SK-N-SH (cell line): ENCODE measurements around the gene TRIM46. TPM values are rescaled to one million over a fixed set of nuclear protein-coding genes. Genes with fewer than 3 reads are reported as not detected.

Source experiments
- CTCF ChIA-PET: fragments of 300-600, 350-600 bp; formaldehyde crosslinking; extraction: SDS; loops from one replicate; lab custom pipeline; 2021; lab: Yijun Ruan, JAX
- POLR2A ChIA-PET: fragments of 350-600 bp; sonication (Branson Sonifier 250); formaldehyde crosslinking; extraction: SDS; loops from one replicate; lab custom pipeline; 2020; ENCODE audit warnings: antibody characterized with exemption, inconsistent platforms; lab: Yijun Ruan, JAX
- DNase-seq: peaks from one replicate; pipeline ENCODE4 v3.0.0; 2012
- H2AFZ ChIP-seq: fragments of 200-600 bp; sonication (generic); 2 replicates; pipeline ENCODE4 v1.8.1; 2016; ENCODE audit warnings: antibody characterized with exemption, mild to moderate bottlenecking, low read depth
- H3F3A ChIP-seq: fragments of 200-600 bp; sonication (generic); replicated peaks from 2 replicates; pipeline ENCODE3; 2016; ENCODE audit warnings: antibody characterized with exemption, mild to moderate bottlenecking; ENCODE audit not compliant: insufficient read depth
- H3K27ac ChIP-seq, 2 experiments: fragments of 200-500 bp in 1 of 2; fragments of 200-600 bp in 1 of 2; sonication (Bioruptor generic) in 1 of 2; sonication (generic), shearing (Covaris generic) in 1 of 2; 2 replicates each; pipeline versions ENCODE4 v1.5.1 to v1.6.1; 2014 to 2016; ENCODE audit warnings: low read depth in 2 of 2, inconsistent platforms in 1 of 2, low read length in 1 of 2, mild to moderate bottlenecking in 1 of 2, mixed read lengths in 1 of 2
- H3K27me3 ChIP-seq: fragments of 200-600 bp; sonication (generic), shearing (Covaris generic); 2 replicates; pipeline ENCODE4 v1.6.1; 2016; ENCODE audit warnings: mixed run types; ENCODE audit not compliant: insufficient read depth
- H3K36me3 ChIP-seq, 2 experiments: fragments of 200-500 bp in 1 of 2; fragments of 200-600 bp in 1 of 2; sonication (Bioruptor generic) in 1 of 2; sonication (generic) in 1 of 2; replicated peaks in 1 of 2; 2 replicates each; pipeline versions ENCODE3 to v1.5.1; 2014 to 2016; ENCODE audit warnings: low read length in 1 of 2, mild to moderate bottlenecking in 1 of 2; ENCODE audit not compliant: insufficient read depth in 2 of 2, control insufficient read depth in 1 of 2
- H3K4me1 ChIP-seq, 2 experiments: fragments of 200-500 bp in 1 of 2; fragments of 200-600 bp in 1 of 2; sonication (Bioruptor generic) in 1 of 2; sonication (generic), shearing (Covaris generic) in 1 of 2; 2 replicates each; pipeline versions ENCODE4 v1.5.1 to v1.6.1; 2014 to 2016; ENCODE audit warnings: low read depth in 1 of 2, low read length in 1 of 2, mixed run types in 1 of 2; ENCODE audit not compliant: insufficient read depth in 2 of 2, control insufficient read depth in 1 of 2
- H3K4me2 ChIP-seq: fragments of 200-600 bp; sonication (generic), shearing (Covaris generic); 2 replicates; pipeline ENCODE4 v1.6.1; 2017; ENCODE audit warnings: mixed run types
- H3K4me3 ChIP-seq, 2 experiments: fragments of 200-500 bp in 1 of 2; fragments of 200-600 bp in 1 of 2; sonication (Bioruptor generic) in 1 of 2; sonication (generic), shearing (Covaris generic) in 1 of 2; 2 replicates each; pipeline versions ENCODE4 v1.5.1 to v1.8.1; 2014 to 2016; ENCODE audit warnings: low read depth in 2 of 2, inconsistent platforms in 1 of 2, low read length in 1 of 2, mild to moderate bottlenecking in 1 of 2, mixed read lengths in 1 of 2, moderate library complexity in 1 of 2
- H3K79me2 ChIP-seq: fragments of 200-600 bp; sonication (generic); 2 replicates; pipeline ENCODE4 v1.8.1; 2017; ENCODE audit warnings: mild to moderate bottlenecking; ENCODE audit not compliant: insufficient read depth
- H3K9ac ChIP-seq: fragments of 200-600 bp; sonication (generic); 2 replicates; pipeline ENCODE4 v1.6.1; 2017; ENCODE audit warnings: mixed run types
- H3K9me2 ChIP-seq: fragments of 200-600 bp; sonication (generic); 2 replicates; pipeline ENCODE4 v1.6.1; 2017; ENCODE audit warnings: mixed run types
- H3K9me3 ChIP-seq: fragments of 200-600 bp; sonication (generic); 2 replicates; pipeline ENCODE4 v1.6.1; 2017; ENCODE audit warnings: mixed run types, mild to moderate bottlenecking, moderate library complexity
- H4K20me1 ChIP-seq: fragments of 200-600 bp; sonication (generic); 2 replicates; pipeline ENCODE4 v1.6.1; 2017; ENCODE audit warnings: mild to moderate bottlenecking, mixed run types; ENCODE audit not compliant: insufficient read depth
- CHD2 ChIP-seq: fragments of 150-350 bp; IDR thresholded peaks from 2 replicates; pipeline ENCODE4 v1.6.1; 2018; ENCODE audit warnings: low read length; ENCODE audit not compliant: partially characterized antibody
- EP300 ChIP-seq, 2 experiments: IDR thresholded peaks; 2 replicates each; pipeline versions ENCODE4 v1.4.0 to v1.6.1; 2012; ENCODE audit warnings: borderline replicate concordance in 1 of 2, low read depth in 1 of 2, low read length in 1 of 2
- EZH2phosphoT487 ChIP-seq: fragments of 200-600 bp; sonication (generic); IDR thresholded peaks from 2 replicates; pipeline ENCODE4 v1.6.1; 2017; ENCODE audit warnings: low read depth, mixed run types, mild to moderate bottlenecking, antibody characterized with exemption, moderate library complexity, borderline replicate concordance
- FOSL2 ChIP-seq: IDR thresholded peaks from 2 replicates; pipeline ENCODE4 v1.4.0; 2012; ENCODE audit warnings: low read depth, mild to moderate bottlenecking, moderate library complexity, borderline replicate concordance
- FOXJ3 ChIP-seq: sonication (generic); formaldehyde crosslinking; IDR thresholded peaks from 2 replicates; pipeline ENCODE4 v1.5.1; 2020; ENCODE audit warnings: mild to moderate bottlenecking, missing genetic modification reagents
- FOXM1 ChIP-seq: IDR thresholded peaks from 2 replicates; pipeline ENCODE4 v1.4.0; 2012; ENCODE audit warnings: low read depth, mild to moderate bottlenecking
- MEF2A ChIP-seq: IDR thresholded peaks from 2 replicates; pipeline ENCODE4 v1.4.0; 2012; ENCODE audit warnings: low read depth, borderline replicate concordance
- MXI1 ChIP-seq: IDR thresholded peaks from 2 replicates; pipeline ENCODE4 v1.6.1; 2012; ENCODE audit warnings: mild to moderate bottlenecking, low read depth, low read length, improper control_type of control experiment
- POLR2AphosphoS5 ChIP-seq: IDR thresholded peaks from 2 replicates; pipeline ENCODE4 v1.6.1; 2012; ENCODE audit warnings: low read depth, low read length
- RCOR1 ChIP-seq: fragments of 150-350 bp; IDR thresholded peaks from 2 replicates; pipeline ENCODE4 v1.6.1; 2017; ENCODE audit warnings: antibody characterized with exemption, low read length
- RFX5 ChIP-seq: IDR thresholded peaks from 2 replicates; pipeline ENCODE4 v1.6.1; 2012; ENCODE audit warnings: mild to moderate bottlenecking, improper control_type of control experiment, low read length
- SMC3 ChIP-seq: IDR thresholded peaks from 2 replicates; pipeline ENCODE4 v1.6.1; 2012; ENCODE audit warnings: low read depth, low read length, improper control_type of control experiment
- TAF1 ChIP-seq: IDR thresholded peaks from 2 replicates; pipeline ENCODE4 v1.6.1; 2012; ENCODE audit warnings: low read depth, mild to moderate bottlenecking, low read length, moderate library complexity, borderline replicate concordance
- TCF12 ChIP-seq: IDR thresholded peaks from 2 replicates; pipeline ENCODE4 v1.4.0; 2012
- YY1 ChIP-seq: IDR thresholded peaks from 2 replicates; pipeline ENCODE4 v1.4.0; 2012; ENCODE audit warnings: low read depth, mild to moderate bottlenecking
- WGBS: methylation state at CpG from one replicate; pipeline ENCODE4 v1.1.6; 2017; ENCODE audit warnings: low lambda C conversion rate; 5-methylcytosine and 5-hydroxymethylcytosine counted together
- polyA plus RNA-seq, 3 experiments: library from polyadenylated mRNA; depleted of rRNA; stranded (reverse); fragments of >200 nt; gene quantifications; 2 replicates each; pipeline ENCODE4 v1.2.3, GENCODE V29; 2012
- TF ChIP-seq, protein P1 (sequence below): fragments of 200-600 bp; sonication (generic); IDR thresholded peaks from 2 replicates; pipeline ENCODE4 v1.6.1; 2017; ENCODE audit warnings: antibody characterized with exemption, mild to moderate bottlenecking, moderate library complexity
- TF ChIP-seq, protein P2 (sequence below): fragments of 150-350 bp; IDR thresholded peaks from 2 replicates; pipeline ENCODE4 v1.6.1; 2017; ENCODE audit warnings: antibody characterized with exemption, low read length, low read depth, borderline replicate concordance
- TF ChIP-seq, protein P3 (sequence below): IDR thresholded peaks from 2 replicates; pipeline ENCODE4; 2012
- TF ChIP-seq, protein P4 (sequence below): IDR thresholded peaks from 2 replicates; pipeline ENCODE4 v1.6.1; 2012; ENCODE audit warnings: mild to moderate bottlenecking, low read depth, low read length, moderate library complexity
- TF ChIP-seq, protein P5 (sequence below): IDR thresholded peaks from 2 replicates; pipeline ENCODE4 v1.4.0; 2012; ENCODE audit warnings: low read depth, borderline replicate concordance

TRIM46 gene
- polyA plus RNA-seq, 1 of the 3 experiments (the other 2 are of a cell fraction) = 12.7 TPM

DNA sequence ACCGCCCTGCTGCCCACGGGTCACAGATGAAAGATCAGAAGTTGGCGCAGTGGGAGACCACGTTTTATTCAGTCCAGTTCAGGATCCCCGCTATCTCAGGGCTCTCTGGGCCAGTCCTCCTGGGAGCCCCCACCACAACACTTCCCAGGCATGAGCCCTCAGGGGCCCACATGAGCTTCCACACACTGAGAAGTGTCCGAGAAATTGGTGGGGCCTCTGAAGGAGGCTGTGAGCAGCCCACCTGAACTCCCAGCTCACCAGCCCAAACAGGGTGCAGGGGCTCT lies 12.1 kb downstream of the TRIM46 start:
- POLR2A ChIA-PET = interaction anchor here (0.6 to 2.0 kb wide), 2 partner anchors 8 to 11 kb away, joined by 3 to 19 read pairs; no protein-coding TSS in a partner anchor
- TF ChIP-seq RCOR1 = no peak
- TF ChIP-seq, protein P1, sequence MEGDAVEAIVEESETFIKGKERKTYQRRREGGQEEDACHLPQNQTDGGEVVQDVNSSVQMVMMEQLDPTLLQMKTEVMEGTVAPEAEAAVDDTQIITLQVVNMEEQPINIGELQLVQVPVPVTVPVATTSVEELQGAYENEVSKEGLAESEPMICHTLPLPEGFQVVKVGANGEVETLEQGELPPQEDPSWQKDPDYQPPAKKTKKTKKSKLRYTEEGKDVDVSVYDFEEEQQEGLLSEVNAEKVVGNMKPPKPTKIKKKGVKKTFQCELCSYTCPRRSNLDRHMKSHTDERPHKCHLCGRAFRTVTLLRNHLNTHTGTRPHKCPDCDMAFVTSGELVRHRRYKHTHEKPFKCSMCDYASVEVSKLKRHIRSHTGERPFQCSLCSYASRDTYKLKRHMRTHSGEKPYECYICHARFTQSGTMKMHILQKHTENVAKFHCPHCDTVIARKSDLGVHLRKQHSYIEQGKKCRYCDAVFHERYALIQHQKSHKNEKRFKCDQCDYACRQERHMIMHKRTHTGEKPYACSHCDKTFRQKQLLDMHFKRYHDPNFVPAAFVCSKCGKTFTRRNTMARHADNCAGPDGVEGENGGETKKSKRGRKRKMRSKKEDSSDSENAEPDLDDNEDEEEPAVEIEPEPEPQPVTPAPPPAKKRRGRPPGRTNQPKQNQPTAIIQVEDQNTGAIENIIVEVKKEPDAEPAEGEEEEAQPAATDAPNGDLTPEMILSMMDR = no peak
- no peak for TF ChIP-seq SMC3
- no peak for TF ChIP-seq RFX5
- no peak for TF ChIP-seq FOXJ3
- TF ChIP-seq, protein P2, sequence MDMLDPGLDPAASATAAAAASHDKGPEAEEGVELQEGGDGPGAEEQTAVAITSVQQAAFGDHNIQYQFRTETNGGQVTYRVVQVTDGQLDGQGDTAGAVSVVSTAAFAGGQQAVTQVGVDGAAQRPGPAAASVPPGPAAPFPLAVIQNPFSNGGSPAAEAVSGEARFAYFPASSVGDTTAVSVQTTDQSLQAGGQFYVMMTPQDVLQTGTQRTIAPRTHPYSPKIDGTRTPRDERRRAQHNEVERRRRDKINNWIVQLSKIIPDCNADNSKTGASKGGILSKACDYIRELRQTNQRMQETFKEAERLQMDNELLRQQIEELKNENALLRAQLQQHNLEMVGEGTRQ = no peak
- no peak for TF ChIP-seq FOSL2
- no peak for TF ChIP-seq MXI1
- no peak for TF ChIP-seq EZH2phosphoT487
- TF ChIP-seq, protein P3, sequence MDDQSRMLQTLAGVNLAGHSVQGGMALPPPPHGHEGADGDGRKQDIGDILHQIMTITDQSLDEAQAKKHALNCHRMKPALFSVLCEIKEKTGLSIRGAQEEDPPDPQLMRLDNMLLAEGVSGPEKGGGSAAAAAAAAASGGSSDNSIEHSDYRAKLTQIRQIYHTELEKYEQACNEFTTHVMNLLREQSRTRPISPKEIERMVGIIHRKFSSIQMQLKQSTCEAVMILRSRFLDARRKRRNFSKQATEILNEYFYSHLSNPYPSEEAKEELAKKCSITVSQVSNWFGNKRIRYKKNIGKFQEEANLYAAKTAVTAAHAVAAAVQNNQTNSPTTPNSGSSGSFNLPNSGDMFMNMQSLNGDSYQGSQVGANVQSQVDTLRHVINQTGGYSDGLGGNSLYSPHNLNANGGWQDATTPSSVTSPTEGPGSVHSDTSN = no peak
- no peak for TF ChIP-seq TCF12
- TF ChIP-seq, protein P4, sequence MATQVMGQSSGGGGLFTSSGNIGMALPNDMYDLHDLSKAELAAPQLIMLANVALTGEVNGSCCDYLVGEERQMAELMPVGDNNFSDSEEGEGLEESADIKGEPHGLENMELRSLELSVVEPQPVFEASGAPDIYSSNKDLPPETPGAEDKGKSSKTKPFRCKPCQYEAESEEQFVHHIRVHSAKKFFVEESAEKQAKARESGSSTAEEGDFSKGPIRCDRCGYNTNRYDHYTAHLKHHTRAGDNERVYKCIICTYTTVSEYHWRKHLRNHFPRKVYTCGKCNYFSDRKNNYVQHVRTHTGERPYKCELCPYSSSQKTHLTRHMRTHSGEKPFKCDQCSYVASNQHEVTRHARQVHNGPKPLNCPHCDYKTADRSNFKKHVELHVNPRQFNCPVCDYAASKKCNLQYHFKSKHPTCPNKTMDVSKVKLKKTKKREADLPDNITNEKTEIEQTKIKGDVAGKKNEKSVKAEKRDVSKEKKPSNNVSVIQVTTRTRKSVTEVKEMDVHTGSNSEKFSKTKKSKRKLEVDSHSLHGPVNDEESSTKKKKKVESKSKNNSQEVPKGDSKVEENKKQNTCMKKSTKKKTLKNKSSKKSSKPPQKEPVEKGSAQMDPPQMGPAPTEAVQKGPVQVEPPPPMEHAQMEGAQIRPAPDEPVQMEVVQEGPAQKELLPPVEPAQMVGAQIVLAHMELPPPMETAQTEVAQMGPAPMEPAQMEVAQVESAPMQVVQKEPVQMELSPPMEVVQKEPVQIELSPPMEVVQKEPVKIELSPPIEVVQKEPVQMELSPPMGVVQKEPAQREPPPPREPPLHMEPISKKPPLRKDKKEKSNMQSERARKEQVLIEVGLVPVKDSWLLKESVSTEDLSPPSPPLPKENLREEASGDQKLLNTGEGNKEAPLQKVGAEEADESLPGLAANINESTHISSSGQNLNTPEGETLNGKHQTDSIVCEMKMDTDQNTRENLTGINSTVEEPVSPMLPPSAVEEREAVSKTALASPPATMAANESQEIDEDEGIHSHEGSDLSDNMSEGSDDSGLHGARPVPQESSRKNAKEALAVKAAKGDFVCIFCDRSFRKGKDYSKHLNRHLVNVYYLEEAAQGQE = no peak
- TF ChIP-seq, protein P5, sequence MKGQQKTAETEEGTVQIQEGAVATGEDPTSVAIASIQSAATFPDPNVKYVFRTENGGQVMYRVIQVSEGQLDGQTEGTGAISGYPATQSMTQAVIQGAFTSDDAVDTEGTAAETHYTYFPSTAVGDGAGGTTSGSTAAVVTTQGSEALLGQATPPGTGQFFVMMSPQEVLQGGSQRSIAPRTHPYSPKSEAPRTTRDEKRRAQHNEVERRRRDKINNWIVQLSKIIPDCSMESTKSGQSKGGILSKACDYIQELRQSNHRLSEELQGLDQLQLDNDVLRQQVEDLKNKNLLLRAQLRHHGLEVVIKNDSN = no peak
- TF ChIP-seq TAF1 = no peak
- TF ChIP-seq YY1 = no peak
- TF ChIP-seq POLR2AphosphoS5 = no peak
- no peak for TF ChIP-seq CHD2
- TF ChIP-seq MEF2A = no peak
- TF ChIP-seq FOXM1 = no peak
- TF ChIP-seq EP300 (IDR thresholded peaks at IDR 0.05; ENCODE audit: borderline replicate concordance in 1 of 2, low read depth in 1 of 2, low read length in 1 of 2) = no peak
- CTCF ChIA-PET = interaction anchor here (0.9 to 5.4 kb wide), 7 partner anchors 8 to 56 kb away, joined by 3 to 60 read pairs (median 4); partner anchors contain the start of genes KRTCAP2 and TRIM46
- no peaks in the 10 kb centered on the region for H3K9me2 ChIP-seq
- H3K79me2 ChIP-seq = no peaks in the 10 kb centered on the region
- no peak overlapping the region for H3K4me2 ChIP-seq
- no peak overlapping the region for H3K9ac ChIP-seq
- peaks cover 4% of the 10 kb centered on the region for H3F3A ChIP-seq
- H2AFZ ChIP-seq = no peak overlapping the region
- DNase-seq = no peak
- no peak overlapping the region for H3K4me3 ChIP-seq
- peaks cover 1 to 17% of the 10 kb centered on the region in 2 experiments for H3K36me3 ChIP-seq
- no peaks in the 10 kb centered on the region for H4K20me1 ChIP-seq
- WGBS = 80% methylated on average over 5 of the region's 6 CpGs
- H3K4me1 ChIP-seq = peaks cover 0 to 25% of the 10 kb centered on the region in 2 experiments; a peak in 1 of 4 replicates
- H3K27ac ChIP-seq = peak overlapping the region in 1 of 2 experiments; percentile 62; a peak in 1 of 4 replicates
- H3K27me3 ChIP-seq = no peaks in the 10 kb centered on the region
- no peaks in the 10 kb centered on the region for H3K9me3 ChIP-seq
